Common myeloid progenitor, CD34-positive (primary cell): ENCODE data around the gene CLEC4A.
A peak's percentile ranks its signal among the peaks of the same experiment; 100 is the strongest.

ENCODE experiments used
- CTCF ChIA-PET: fragments of 350-600 bp; sonication (Branson Sonifier 250); formaldehyde crosslinking; loops from one replicate; lab custom pipeline; 2021; ENCODE audit warnings: antibody characterized with exemption; lab: Charles Lee
- POLR2A ChIA-PET: fragments of 350-600 bp; sonication (Branson Sonifier 250); formaldehyde crosslinking; loops from one replicate; lab custom pipeline; 2021; ENCODE audit warnings: antibody characterized with exemption; lab: Charles Lee
- DNase-seq, 3 donors: peaks; one replicate each; pipeline versions ENCODE4 v3.0.0 to v3.0.0-alpha.2; 2013
- H3K27ac ChIP-seq, 2 experiments: 1 replicate in 1 of 2; 2 replicates in 1 of 2; pipeline ENCODE4 v1.7.0; 2013; ENCODE audit warnings: inconsistent platforms in 2 of 2, low read length in 2 of 2, mild to moderate bottlenecking in 2 of 2, low read depth in 1 of 2, moderate library complexity in 1 of 2; ENCODE audit not compliant: severe bottlenecking in 2 of 2, insufficient read depth in 1 of 2, poor library complexity in 1 of 2
- H3K27me3 ChIP-seq, 5 experiments: replicated peaks in 2 of 5; 1 replicate in 3 of 5; 2 replicates in 2 of 5; pipeline versions ENCODE4 v1.6.1 to v1.7.0; 2013; ENCODE audit warnings: low read length in 4 of 5, mild to moderate bottlenecking in 2 of 5, moderate library complexity in 2 of 5, inconsistent platforms in 1 of 5; ENCODE audit not compliant: insufficient read depth in 5 of 5, control insufficient read depth in 4 of 5
- H3K36me3 ChIP-seq, 4 experiments: 1 replicate in 2 of 4; 2 replicates in 2 of 4; pipeline versions ENCODE4 v1.6.1 to v1.7.0; 2013; ENCODE audit warnings: low read length in 3 of 4, control low read depth in 1 of 4, mild to moderate bottlenecking in 1 of 4; ENCODE audit not compliant: control insufficient read depth in 4 of 4, insufficient read depth in 4 of 4
- H3K4me1 ChIP-seq, 4 experiments: 1 replicate in 3 of 4; 2 replicates in 1 of 4; pipeline versions ENCODE4 v1.6.1 to v1.7.1; 2013; ENCODE audit warnings: low read length in 3 of 4, mild to moderate bottlenecking in 3 of 4, control low read depth in 1 of 4, inconsistent platforms in 1 of 4, moderate library complexity in 1 of 4; ENCODE audit not compliant: control insufficient read depth in 4 of 4, insufficient read depth in 4 of 4; ENCODE audit errors: control extremely low read depth in 1 of 4
- H3K4me3 ChIP-seq, 7 experiments: 1 replicate in 4 of 7; 2 replicates in 3 of 7; pipeline versions ENCODE4 v1.5.1 to v1.7.0; 2013; ENCODE audit warnings: mild to moderate bottlenecking in 7 of 7, low read length in 6 of 7, moderate library complexity in 6 of 7, inconsistent platforms in 2 of 7, low read depth in 2 of 7, control low read depth in 1 of 7; ENCODE audit not compliant: insufficient read depth in 4 of 7, control insufficient read depth in 1 of 7; ENCODE audit errors: extremely low read depth in 1 of 7
- H3K9me3 ChIP-seq, 5 experiments: 1 replicate in 4 of 5; 2 replicates in 1 of 5; pipeline versions ENCODE4 v1.6.1 to v1.7.1; 2013; ENCODE audit warnings: low read length in 4 of 5, mild to moderate bottlenecking in 2 of 5, inconsistent platforms in 1 of 5, low read depth in 1 of 5, moderate library complexity in 1 of 5; ENCODE audit not compliant: control insufficient read depth in 4 of 5, insufficient read depth in 2 of 5; ENCODE audit errors: control extremely low read depth in 1 of 5
- WGBS: methylation state at CpG from one replicate; pipeline ENCODE4 v1.1.5; 2013; ENCODE audit not compliant: insufficient coverage; 5-methylcytosine and 5-hydroxymethylcytosine counted together

CLEC4A gene

DNA sequence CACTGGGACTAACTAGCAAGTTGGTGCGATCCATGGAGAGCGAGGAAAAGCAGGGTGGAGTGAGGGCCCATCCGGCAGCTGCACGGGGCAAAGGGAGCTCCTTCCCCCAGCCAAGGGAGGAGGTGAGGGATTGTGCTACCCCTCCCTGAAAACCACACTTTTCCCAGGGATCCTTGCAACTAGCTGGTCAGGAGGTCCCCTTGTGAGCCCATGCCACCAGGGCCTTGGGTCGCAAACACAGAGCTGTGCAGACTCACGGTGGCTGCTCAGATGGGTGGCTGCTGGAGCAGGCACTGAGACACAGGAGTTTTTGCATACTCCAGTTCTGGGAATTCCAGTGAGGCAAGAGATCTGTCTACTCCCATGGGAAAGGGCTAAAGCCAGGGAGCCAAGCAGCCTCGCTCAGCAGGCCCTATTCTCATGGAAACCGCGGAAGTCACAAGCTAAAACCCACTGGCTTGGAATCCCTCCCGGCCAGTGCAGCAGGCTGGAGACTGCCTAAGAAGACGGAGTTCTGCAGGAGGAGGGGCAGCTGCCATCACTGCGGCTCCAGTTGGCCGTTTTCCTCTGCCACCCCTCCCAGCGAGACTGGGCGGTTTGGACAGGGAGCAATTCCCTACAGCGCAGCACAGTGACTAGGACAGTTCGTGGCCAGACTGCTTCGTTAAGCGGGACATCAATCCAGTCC, 22.5 kb downstream of the CLEC4A start:
- POLR2A ChIA-PET: no interaction called here
- DNase-seq: no peak
- Histone ChIP-seq H3K27ac (no peak overlapping the region), H3K36me3 (no peaks in the 10 kb centered on the region), H3K9me3 (peaks cover 0 to 6% (median 0%) of the 10 kb centered on the region in 5 experiments), H3K4me1 (peaks cover 0 to 4% (median 2%) of the 10 kb centered on the region in 4 experiments), H3K27me3 (peaks cover 0 to 9% (median 0%) of the 10 kb centered on the region in 5 experiments), H3K4me3 (no peak overlapping the region)
- 96% methylated on average over 11 of the region's 19 CpGs for WGBS
- CTCF ChIA-PET: no interaction called here

DNA sequence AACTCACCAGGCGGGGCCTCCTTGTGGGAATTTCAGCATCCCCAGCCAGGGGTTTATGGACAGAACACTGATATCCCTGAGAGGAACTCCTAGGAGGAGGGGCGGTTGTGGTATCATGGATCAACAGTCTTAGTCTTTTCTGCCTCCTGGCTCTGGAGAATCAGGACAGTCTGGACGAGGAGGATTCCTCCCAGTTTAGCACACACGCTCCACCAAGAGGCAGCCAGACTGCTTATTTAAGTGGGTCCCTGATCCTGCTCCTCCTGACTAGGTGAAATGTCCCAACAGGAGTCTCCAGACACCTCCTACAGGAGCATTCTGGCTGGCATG, 23.0 kb downstream of the CLEC4A start:
- DNase-seq: no peak
- ChIA-PET CTCF (no interaction called here), POLR2A (no interaction called here)
- Histone ChIP-seq H3K4me3 (no peak overlapping the region), H3K27ac (no peak overlapping the region), H3K27me3 (peaks cover 0 to 9% (median 0%) of the 10 kb centered on the region in 5 experiments), H3K36me3 (no peaks in the 10 kb centered on the region), H3K9me3 (peaks cover 0 to 6% (median 0%) of the 10 kb centered on the region in 5 experiments), H3K4me1 (peaks cover 0 to 4% (median 2%) of the 10 kb centered on the region in 4 experiments)
- 98% methylated on average over 4 of the region's 4 CpGs for WGBS

GRCh38 chr12:8154526-8154925, 31.1 kb downstream of the CLEC4A start:
- CTCF ChIA-PET: interaction anchor here (0.7 to 1.7 kb wide), 2 partner anchors 11 to 32 kb away, joined by 3 to 4 read pairs; partner anchors contain the start of gene CLEC4A
- no peak overlapping the region for H3K4me3 ChIP-seq
- POLR2A ChIA-PET: interaction anchor here (1.0 kb wide), 1 partner anchor 116 kb away, joined by 3 read pairs; no protein-coding TSS in a partner anchor

DNA sequence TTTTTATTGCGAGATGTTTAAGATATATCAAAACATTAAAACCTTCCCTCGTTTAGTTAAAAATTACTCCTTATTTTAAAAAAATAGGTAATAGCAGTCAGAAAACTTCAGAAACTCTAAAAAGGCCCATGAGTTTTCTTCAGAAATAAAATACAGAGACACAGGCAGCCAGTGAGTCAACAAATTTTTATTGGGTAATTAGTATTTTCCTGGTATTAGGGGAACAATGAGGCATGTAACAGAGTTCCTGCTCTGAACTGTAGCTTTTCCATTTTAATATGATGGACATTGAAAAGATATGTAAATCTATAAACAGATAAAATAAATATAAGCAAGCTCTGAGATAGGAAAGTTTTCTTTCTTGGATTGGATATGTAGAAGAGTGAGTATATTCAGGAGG, 33.0 kb downstream of the CLEC4A start:
- POLR2A ChIA-PET: no interaction called here
- CTCF ChIA-PET: interaction anchor here (1.0 to 1.2 kb wide), 3 partner anchors 9 to 47 kb away, joined by 3 to 4 read pairs (median 3); no protein-coding TSS in a partner anchor
- DNase-seq: peak in 1 of 3 donors; percentile 10
- peaks cover 11 to 40% (median 16%) of the 10 kb centered on the region in 4 experiments for H3K4me1 ChIP-seq
- H3K4me3 ChIP-seq: peak overlapping the region in 2 of 7 experiments; percentile 23 to 24
- no CpG with 5 or more reads among the region's 2 CpGs for WGBS
- H3K36me3 ChIP-seq: no peaks in the 10 kb centered on the region
- no peaks in the 10 kb centered on the region for H3K9me3 ChIP-seq
- H3K27ac ChIP-seq: peak overlapping the region in 1 of 2 experiments; percentile 47
- no peaks in the 10 kb centered on the region for H3K27me3 ChIP-seq

More at GRCh38 chr12:8154526-8154925, 31.1 kb downstream of the CLEC4A start:
- H3K4me1 ChIP-seq: peaks cover 11 to 40% (median 16%) of the 10 kb centered on the region in 4 experiments
- no peak overlapping the region for H3K27ac ChIP-seq
- no peaks in the 10 kb centered on the region for H3K27me3 ChIP-seq
- no peaks in the 10 kb centered on the region for H3K36me3 ChIP-seq
- H3K9me3 ChIP-seq: no peaks in the 10 kb centered on the region
- peak; percentile 7 to 71 (median 56) for DNase-seq

- no peaks in the 10 kb centered on the region for H3K27me3 ChIP-seq
- POLR2A ChIA-PET: no interaction called here
- no peaks in the 10 kb centered on the region for H3K9me3 ChIP-seq
- 0% methylated on average over 2 of the region's 3 CpGs for WGBS
- peak within 1 kb of the TSS in 3 of 7 experiments; percentile 23 to 42 (median 24) for H3K4me3 ChIP-seq
- H3K36me3 ChIP-seq: no peaks in the 10 kb centered on the region
- H3K27ac ChIP-seq: peak within 1 kb of the TSS in 1 of 2 experiments; percentile 47
- CTCF ChIA-PET: interaction anchor here (1.0 to 1.2 kb wide), 4 partner anchors 8 to 47 kb away, joined by 3 to 4 read pairs (median 3); no protein-coding TSS in a partner anchor
- peaks cover 11 to 40% (median 16%) of the 10 kb centered on the region in 4 experiments for H3K4me1 ChIP-seq
- peak; percentile 72 to 89 (median 84) for DNase-seq
These were observed 33.4 kb downstream of the CLEC4A start, which contains the start of gene ZNF705A for GRCh38 chr12:8156845-8157244. TSS of gene ZNF705A (plus strand) at chr12:8157015. CDS start at chr12:8172626, 15,611 bp downstream.

DNA sequence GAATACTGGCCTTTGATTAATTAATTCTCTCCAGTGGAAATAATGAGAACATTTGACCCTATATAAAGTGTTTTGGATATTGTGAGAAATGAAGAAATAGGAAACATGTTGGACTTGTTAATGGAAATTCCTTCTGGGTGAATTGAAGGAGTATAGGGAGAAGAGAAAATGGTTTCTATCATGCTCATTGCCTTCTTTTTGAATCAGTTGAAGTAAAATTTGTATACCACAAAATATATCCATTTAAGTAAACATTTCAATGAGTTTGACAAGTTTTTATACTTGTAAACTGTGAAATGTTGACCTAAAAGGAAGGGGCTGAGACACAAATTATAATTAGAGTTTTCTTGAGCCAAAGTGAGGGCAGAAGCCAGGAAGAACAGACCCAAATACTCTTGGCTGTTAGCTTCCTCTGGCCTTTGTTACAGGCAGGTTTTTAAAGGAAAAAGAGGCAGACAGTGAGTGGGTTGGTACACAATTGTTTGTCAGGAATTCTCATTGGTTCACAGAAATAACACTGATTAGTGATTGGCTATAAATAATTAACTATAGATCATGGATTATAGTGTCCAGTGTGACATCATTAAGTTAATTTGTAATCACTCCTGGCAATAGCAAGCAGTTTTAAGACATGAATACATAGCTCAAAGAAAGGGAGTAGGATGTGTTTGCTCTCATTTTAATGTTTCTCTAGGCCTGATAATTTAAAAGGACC, 34.2 kb downstream of the CLEC4A start:
- Histone ChIP-seq H3K4me1 (peaks cover 11 to 40% (median 16%) of the 10 kb centered on the region in 4 experiments), H3K4me3 (no peak overlapping the region), H3K36me3 (no peaks in the 10 kb centered on the region), H3K9me3 (no peaks in the 10 kb centered on the region), H3K27ac (no peak overlapping the region), H3K27me3 (no peaks in the 10 kb centered on the region)
- no peak for DNase-seq
- ChIA-PET POLR2A (no interaction called here), CTCF (interaction anchor here (1.0 to 1.2 kb wide), 3 partner anchors 11 to 48 kb away, joined by 3 to 4 read pairs (median 3); no protein-coding TSS in a partner anchor)
